ENCODE measurements around the gene MAPK8IP3.

The MAPK8IP3 gene

DNA sequence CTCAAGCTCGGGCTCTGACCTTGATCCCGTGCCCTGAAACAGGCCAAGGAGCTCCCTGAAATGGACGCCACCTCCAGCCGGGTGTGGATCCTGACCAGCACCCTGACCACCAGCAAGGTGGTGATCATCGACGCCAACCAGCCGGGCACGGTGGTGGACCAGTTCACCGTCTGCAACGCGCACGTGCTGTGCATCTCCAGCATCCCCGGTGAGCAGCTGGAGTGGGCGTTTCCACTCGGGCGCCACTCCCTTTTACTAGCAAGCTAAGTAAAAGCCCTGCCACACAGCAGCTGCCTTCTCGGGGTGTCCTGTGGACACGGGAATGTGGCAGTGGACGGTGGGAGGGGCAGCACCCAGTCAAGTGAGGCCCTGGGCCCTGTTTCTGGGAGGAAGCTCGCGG lies 59.0 kb downstream of the MAPK8IP3 start:
- no peak for DNase-seq

- DNase-seq, result no peak
Measured at GRCh38 chr16:1765826-1766225, 59.8 kb downstream of the MAPK8IP3 start.

- no peak for DNase-seq
Measured at GRCh38 chr16:1766231-1766630, 60.2 kb downstream of the MAPK8IP3 start.

DNA sequence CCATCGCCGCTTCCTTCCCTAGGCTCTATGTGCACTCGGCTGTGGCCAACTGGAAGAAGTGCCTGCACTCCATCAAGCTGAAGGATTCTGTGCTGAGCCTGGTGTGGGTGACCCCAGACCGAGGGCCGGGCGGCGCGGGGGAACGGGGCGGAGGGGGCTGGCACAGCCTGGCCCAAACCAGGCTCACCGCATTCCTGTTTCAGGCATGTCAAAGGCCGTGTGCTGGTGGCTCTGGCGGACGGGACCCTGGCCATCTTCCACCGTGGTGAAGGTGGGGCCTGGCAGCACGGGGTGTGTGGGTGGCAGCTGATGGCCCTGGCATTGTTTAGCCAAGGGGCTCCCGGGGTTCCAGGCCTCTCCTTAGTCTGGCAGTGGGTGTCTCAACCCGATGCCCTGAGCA lies 60.7 kb downstream of the MAPK8IP3 start:
- no peak for DNase-seq

- no peak for DNase-seq
Measured at GRCh38 chr16:1767116-1767994, 61.4 kb downstream of the MAPK8IP3 start.

GRCh38 chr16:1768061-1768766 lies 62.2 kb downstream of the MAPK8IP3 start:
- no peak for DNase-seq

DNA sequence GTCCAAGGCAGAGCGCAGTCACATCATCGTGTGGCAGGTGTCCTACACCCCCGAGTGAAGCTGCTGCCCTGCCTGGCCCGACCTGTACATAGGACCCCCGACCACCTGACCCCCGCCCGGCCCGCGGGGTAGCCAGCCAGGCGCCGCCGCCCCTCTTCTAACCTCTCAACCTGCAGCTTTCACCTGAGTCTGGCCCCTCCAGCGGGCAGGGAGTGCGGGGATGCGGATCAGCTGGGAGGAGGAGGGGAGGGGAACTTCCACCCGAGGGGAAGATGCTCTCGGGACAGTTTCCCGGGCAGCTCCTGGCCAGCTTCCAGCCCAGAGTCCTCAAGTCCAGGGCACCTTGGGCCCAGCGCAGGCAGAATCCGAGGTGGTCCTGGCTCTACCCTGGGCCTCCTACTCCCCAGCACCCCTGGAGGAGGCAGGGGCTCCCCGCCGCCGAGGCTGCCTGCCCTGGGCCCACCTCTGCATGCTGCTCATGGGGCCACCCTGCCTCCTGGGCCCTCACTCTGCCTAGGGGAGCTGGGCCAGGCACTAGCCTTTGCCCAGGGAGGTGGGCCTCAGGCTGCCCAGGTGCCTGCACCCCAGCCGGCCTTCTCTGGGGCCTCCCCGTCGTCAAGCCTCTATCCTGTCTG lies 62.9 kb downstream of the MAPK8IP3 start:
- no peak for DNase-seq

DNA sequence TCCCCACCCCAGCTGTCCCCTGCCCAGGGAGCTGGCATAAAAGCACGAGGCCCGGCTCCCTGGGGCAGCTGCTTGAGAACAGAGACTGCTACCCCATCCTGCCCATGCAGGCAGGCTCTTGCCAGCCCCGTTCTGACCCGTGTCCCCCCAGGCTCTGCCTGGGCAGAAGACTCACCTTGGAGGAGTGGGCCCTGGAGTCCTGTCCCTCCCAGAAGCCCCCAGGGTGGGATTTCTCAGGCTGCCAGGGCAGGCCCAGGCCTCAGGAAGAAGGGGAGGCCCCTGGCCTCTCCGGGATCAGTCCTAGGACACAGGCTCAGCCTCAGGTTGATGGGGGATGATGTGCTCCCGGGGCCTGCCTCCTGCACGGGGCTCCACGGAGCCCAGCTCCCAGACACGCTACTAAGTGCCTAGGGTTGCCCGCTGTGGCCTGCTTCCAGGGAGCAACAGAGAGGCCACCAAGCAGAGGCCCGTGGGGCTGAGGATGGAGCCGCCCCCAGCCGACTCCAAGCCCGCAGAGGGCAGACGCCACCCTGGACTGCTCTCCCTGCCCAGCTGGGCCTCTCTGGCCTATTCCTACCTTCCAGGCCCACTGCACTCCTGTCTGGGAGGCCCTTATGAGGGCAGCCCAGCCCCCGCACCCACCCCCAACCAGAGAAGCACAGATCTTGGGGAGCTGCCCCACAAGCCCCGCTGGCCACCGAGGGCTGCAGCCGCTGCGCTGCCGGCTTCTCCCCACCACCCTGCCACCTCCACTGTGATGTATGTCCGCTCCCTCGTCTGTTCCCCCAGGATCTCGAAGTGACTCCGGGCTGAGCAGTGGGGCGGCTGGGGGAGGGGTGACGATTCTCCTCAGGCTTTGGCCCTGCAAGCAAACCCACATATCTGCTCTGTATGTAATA lies 63.7 kb downstream of the MAPK8IP3 start:
- no peak for DNase-seq

DNA sequence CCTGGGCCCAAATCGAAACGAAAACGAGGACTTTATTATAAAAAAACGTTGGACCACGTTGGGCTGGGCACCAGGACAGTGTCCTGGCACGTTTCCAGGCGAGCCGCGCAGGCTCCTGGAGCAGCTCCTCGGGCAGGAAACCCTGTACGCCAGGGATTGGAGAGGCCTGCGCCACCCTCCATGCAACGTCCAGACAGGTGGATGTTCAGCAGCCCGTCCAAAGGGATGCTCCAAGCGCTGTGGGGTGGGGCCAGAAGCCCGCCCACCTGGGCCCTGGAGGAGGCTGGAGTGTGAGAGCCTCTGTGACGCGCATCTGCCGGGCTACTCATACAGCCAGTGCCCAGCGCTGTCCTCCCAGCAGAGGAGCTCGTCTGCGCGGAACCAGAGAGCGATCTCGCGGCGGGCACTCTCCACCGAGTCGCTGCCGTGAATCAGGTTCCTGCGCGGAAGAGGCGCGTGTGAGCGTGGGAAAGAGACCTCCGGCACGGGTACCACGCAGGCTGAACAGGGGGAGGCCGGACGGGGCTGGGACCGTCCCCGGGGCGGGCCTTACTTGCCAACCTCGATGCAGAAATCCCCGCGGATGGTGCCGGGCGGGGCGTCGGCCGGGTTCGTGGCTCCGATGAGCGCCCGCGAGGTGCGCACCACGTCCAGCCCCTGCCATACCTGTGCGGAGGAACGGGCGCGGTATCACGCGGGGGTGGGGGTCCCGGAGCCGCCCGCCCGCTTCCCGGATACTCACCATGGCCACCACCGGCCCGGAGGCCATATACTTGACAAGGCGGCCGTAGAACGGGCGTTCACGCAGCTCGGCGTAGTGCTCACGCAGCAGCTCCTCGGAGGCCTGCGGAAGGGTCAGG lies 64.6 kb downstream of the MAPK8IP3 start:
- peak; percentile 63 for DNase-seq

- peak; percentile 84 for DNase-seq
Measured at GRCh38 chr16:1771188-1771863, 65.3 kb downstream of the MAPK8IP3 start, which contains the start of gene NME3. NME3 (minus strand) TSS chr16:1771543; CDS start chr16:1771534, 9 bp downstream.

DNA sequence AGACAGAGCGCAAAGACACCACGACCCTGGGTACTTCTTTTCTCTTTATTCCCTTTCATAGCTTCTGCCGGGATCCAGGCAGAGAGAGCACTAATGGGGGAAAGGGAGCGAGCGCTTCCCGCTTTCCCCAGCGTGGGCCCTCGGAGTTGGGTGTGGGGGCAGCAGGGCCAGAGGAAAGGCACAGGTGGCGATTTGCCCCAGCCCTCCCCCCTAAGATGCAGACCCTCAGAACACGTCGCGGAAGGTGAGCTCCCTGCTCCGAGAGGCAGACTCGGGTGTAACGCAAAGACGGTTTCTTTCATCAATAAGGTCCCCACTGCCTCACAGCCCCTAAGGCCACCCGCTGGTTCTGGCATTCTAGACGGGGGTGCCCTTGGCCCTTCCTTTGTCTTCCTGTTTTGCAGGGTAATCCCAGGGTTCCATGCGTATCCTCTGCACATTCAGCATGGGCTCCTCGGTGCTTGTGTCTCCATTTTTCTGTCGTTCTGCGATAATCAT lies 65.9 kb downstream of the MAPK8IP3 start:
- DNase-seq, result no peak

- DNase-seq, result peak; percentile 63
Measured at GRCh38 chr16:1772362-1772907, 66.4 kb downstream of the MAPK8IP3 start, which contains the start of gene EME2. EME2 (plus strand) TSS chr16:1772810; CDS start chr16:1773228, 418 bp downstream.

DNA sequence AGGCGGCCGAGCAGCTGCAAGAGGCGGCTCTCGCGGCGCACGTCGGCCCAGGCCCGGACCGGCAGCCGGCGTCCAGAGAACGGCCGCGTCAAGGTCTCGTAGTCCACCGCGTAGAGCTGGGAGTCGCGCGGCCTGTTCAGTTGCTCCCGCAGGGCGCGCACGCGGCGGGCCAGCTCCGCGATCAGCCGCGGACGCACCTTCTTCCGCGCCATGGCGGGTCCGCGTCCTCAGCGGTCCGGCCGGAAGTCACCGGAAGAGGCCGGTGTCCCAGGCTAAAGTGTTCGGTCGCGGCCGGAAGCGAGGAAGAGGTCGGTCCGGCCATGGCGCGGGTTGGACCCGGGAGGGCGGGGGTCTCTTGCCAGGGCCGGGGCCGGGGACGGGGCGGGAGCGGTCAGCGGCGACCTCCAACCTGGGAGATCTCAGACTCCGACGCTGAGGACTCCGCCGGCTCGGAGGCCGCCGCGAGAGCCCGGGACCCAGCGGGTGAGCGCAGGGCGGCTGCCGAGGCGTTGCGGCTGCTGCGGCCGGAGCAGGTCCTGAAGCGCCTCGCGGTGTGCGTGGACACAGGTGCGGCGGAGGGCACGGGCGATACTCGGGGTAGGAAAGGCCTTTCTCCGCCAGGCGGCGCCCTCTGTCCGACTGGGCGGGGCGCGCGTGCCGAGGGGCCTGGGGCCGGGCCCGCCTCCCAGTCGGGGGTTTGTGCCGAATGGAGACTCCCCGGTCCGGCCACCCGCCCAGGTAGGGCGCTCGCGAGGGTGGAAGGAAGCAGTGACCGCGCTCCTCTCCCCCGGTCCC lies 67.1 kb downstream of the MAPK8IP3 start, which contains the start of gene MRPS34:
TSS of gene MRPS34 (minus strand) at position 227 of the 795 bp plus-strand sequence. CDS start at position 212, 15 bp downstream.
- DNase-seq, result peak; percentile 82

DNA sequence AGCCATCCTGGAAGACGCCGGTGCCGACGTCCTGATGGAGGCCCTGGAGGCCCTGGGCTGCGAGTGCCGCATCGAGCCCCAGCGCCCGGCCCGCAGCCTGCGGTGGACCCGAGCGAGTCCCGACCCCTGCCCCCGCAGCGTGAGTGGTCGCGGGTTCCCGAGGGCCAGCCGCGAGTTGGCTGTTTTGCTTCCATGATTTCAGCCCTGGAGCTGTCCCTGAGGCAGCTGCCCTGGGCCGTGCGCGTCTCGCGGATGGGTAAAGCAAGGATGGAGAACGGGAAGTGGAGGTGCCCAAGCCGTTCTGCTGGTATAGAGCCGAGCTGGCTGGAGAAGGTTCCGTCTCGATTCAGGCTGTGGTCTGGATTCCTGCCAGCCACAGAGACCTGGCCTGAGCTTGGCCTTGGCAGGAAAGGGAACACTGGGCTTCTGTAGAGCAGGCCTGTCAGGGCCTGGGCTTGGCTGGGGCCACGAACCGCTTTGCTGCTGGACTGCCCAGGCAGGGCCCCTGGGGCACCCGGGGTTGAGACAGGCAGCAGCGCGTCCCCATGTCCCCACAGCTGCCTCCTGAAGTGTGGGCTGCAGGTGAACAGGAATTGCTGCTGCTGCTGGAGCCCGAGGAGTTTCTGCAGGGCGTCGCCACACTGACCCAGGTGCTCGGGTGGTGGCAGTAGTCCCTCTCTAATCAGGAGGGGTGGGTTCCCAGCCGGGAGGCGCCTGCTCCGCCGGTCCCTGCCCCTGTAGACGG lies 67.9 kb downstream of the MAPK8IP3 start:
- DNase-seq, result peak; percentile 19

DNA sequence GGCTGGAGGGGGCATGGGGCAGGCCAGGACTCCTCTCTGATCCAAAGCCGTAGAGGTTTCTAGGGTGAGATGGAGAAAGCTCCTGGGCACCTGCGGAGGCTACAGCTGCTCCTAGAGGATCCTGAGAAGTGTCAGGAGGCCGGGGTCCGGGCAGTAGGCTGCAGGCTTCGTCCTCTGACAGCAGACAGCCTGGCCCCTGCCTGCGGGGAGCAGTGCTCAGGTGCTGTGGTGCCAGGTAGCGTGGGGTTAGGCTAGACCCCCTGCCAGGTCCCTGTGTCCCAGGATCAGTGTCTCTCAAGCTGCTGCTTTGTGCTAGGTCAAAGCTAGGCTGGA lies 68.4 kb downstream of the MAPK8IP3 start:
- no peak for DNase-seq

- no peak for DNase-seq
Measured at GRCh38 chr16:1775006-1775845, 69.2 kb downstream of the MAPK8IP3 start.

DNA sequence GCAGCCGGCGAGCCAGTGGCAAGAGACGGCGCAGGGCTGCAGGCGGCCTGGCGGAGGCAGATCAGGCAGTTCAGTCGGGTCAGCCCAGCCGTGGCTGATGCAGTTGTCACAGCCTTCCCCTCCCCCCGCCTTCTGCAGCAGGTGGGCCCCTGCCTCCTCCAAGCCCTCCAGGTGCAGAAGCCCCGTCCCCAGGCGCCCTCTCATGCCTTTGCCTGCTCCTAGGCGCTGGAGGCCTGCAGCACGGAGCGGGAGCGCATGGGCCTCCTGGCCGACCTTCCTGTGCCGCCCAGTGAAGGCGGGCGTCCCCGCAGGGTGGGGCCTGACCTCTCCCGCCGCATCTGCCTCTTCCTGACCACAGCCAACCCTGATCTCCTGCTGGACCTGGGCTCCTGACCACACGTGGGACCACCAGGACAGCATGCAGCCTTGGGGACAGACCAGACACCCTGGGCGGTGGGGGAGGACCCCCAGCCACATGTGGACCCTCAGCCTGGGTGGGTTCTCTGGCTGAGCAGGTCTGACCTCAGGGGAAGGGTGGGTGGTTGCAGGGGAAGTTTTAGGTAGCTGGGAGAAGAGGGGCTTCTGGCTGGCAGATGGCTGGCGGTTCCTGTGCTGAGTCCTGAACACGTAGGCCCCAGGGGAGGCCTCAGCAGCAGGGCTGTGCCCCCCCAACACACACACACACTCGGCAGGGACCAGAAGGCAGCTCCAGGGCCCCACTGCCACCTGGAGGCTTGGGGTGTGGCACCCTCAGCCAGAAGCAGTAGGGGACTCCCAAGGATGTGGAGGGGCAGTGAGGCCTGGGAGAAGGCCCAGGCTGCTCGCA lies 70.1 kb downstream of the MAPK8IP3 start:
- no peak for DNase-seq

Data from activated naive CD4-positive, alpha-beta T cell treated with Interleukin-2 at 50 U/mL for 16 hours (primary cell).